ENCODE results near the gene CDK5. TPM values are rescaled to one million over a fixed set of nuclear protein-coding genes. Genes with fewer than 3 reads are reported as not detected.

The CDK5 gene
- total and polyA plus RNA-seq, 9 of the 15 experiments (the other 6 are each of a cell fraction or from before 2014, with no cell fraction given), result 3.2 to 38.0 (median 27.5) TPM

- no peak for TF ChIP-seq SAP30 (IDR thresholded peaks at IDR 0.05; ENCODE audit: borderline replicate concordance, insufficient read depth, low read depth, low read length, poor library complexity, severe bottlenecking)
- no peak for TF ChIP-seq PHF20 (IDR thresholded peaks at IDR 0.05; ENCODE audit: partially characterized antibody)
- TF ChIP-seq RCOR1 (IDR thresholded peaks at IDR 0.05; ENCODE audit: borderline replicate concordance in 1 of 2, low read depth in 2 of 2, low read length in 2 of 2), result peak in 1 of 2 experiments; percentile 47; a peak in 1 of 4 replicates
- no peak for TF ChIP-seq ZNF780A (CRISPR knock-in tag; IDR thresholded peaks at IDR 0.05)
- no peak for TF ChIP-seq KLF13 (tag; IDR thresholded peaks at IDR 0.05; ENCODE audit: borderline replicate concordance, low read depth)
- TF ChIP-seq MEF2A (IDR thresholded peaks at IDR 0.05; ENCODE audit: control insufficient read depth, low read depth, low read length), result no peak
- TF ChIP-seq ELF2 (CRISPR knock-in tag; IDR thresholded peaks at IDR 0.05), result no peak
- no peak for TF ChIP-seq ZNF398 (CRISPR knock-in tag; IDR thresholded peaks at IDR 0.05)
- no peak for TF ChIP-seq SFPQ (IDR thresholded peaks at IDR 0.05; ENCODE audit: low read depth, low read length)
- TF ChIP-seq ETS2 (tag; IDR thresholded peaks at IDR 0.05; ENCODE audit: borderline replicate concordance, poor library complexity, severe bottlenecking), result no peak
- TF ChIP-seq ZNF445 (CRISPR knock-in tag; IDR thresholded peaks at IDR 0.05; ENCODE audit: low read depth), result no peak
- no peak for TF ChIP-seq ZNF699 (CRISPR knock-in tag; IDR thresholded peaks at IDR 0.05; ENCODE audit: insufficient replicate concordance)
- TF ChIP-seq FOXO4 (CRISPR knock-in tag; IDR thresholded peaks at IDR 0.05), result no peak
- TF ChIP-seq ZC3H4 (CRISPR knock-in tag; IDR thresholded peaks at IDR 0.05; ENCODE audit: borderline replicate concordance), result no peak
- TF ChIP-seq BHLHE40 (IDR thresholded peaks at IDR 0.05; ENCODE audit: low read length), result no peak
- TF ChIP-seq NFYB (IDR thresholded peaks at IDR 0.05; ENCODE audit: extremely low read depth, insufficient read length), result no peak
- TF ChIP-seq ESRRA (IDR thresholded peaks at IDR 0.05; ENCODE audit: borderline replicate concordance, low read depth), result 0 out of 2 replicates have a peak, but pooled peaks have one; percentile 11
- no peak for TF ChIP-seq ZNF431 (CRISPR knock-in tag; IDR thresholded peaks at IDR 0.05)
- 0 out of 2 replicates have a peak, but pooled peaks have one; percentile 25 for TF ChIP-seq EP300 (IDR thresholded peaks at IDR 0.05; ENCODE audit: low read length)
- TF ChIP-seq LCOR (CRISPR knock-in tag; IDR thresholded peaks at IDR 0.05), result no peak
- TF ChIP-seq ZFP30 (CRISPR knock-in tag; IDR thresholded peaks at IDR 0.05; ENCODE audit: borderline replicate concordance), result no peak
- no peak for TF ChIP-seq ZBTB34 (CRISPR knock-in tag; IDR thresholded peaks at IDR 0.05)
These were observed 1.4 kb downstream of the CDK5 start (continued) for GRCh38 chr7:151056283-151056665.

All from K562 (cell line).